Endothelial cell of umbilical vein (primary cell): ENCODE results near the gene CLDN7. TPM values are rescaled to one million over a fixed set of nuclear protein-coding genes. Genes with fewer than 3 reads are reported as not detected.

Source experiments
- BruUV-seq: library from RNA; stranded (reverse); fragments of 400-500 nt; replicated peaks from 2 replicates; lab custom pipeline; 2021; lab: Mats Ljungman, UMichigan
- CTCF ChIA-PET: fragments of 300-600, 350-600 bp; sonication (Branson Sonifier 250); formaldehyde crosslinking; loops from one replicate; lab custom pipeline; 2021; ENCODE audit warnings: antibody characterized with exemption, inconsistent platforms; lab: Charles Lee
- POLR2A ChIA-PET: fragments of 300-600, 350-600 bp; sonication (Branson Sonifier 250); formaldehyde crosslinking; loops from one replicate; lab custom pipeline; 2021; ENCODE audit warnings: antibody characterized with exemption, inconsistent platforms; lab: Charles Lee
- DNase-seq: peaks from one replicate; pipeline ENCODE4 v3.0.0-alpha.2; 2011; ENCODE audit warnings: low read depth, low spot score
- FAIRE-seq: peaks from 2 replicates; lab custom pipeline; 2011; peaks lifted over from hg19 to GRCh38; lab: Jason Lieb, UNC
- H2AFZ ChIP-seq: 2 replicates; pipeline ENCODE4 v1.6.0; 2012; ENCODE audit warnings: low read depth, low read length, control low read depth, inconsistent platforms
- H3K27ac ChIP-seq: 2 replicates; pipeline ENCODE4 v1.5.1; 2011; ENCODE audit warnings: low read depth, mild to moderate bottlenecking, control low read depth, low read length, moderate library complexity; ENCODE audit not compliant: insufficient read depth
- H3K27me3 ChIP-seq, 2 experiments: 2 replicates each; pipeline versions ENCODE4 v1.6.0 to v1.6.1; 2011; ENCODE audit warnings: low read length in 2 of 2, mixed read lengths in 1 of 2; ENCODE audit not compliant: control insufficient read depth in 2 of 2, insufficient read depth in 2 of 2
- H3K36me3 ChIP-seq, 2 experiments: 2 replicates in 1 of 2; 3 replicates in 1 of 2; pipeline ENCODE4 v1.5.1; 2011; ENCODE audit warnings: low read length in 2 of 2, mild to moderate bottlenecking in 1 of 2, moderate library complexity in 1 of 2; ENCODE audit not compliant: control insufficient read depth in 2 of 2, insufficient read depth in 2 of 2; ENCODE audit errors: extremely low read depth in 1 of 2
- H3K4me1 ChIP-seq: 3 replicates; pipeline ENCODE4 v1.5.1; 2011; ENCODE audit warnings: mild to moderate bottlenecking, low read length; ENCODE audit not compliant: control insufficient read depth, insufficient read depth; ENCODE audit errors: extremely low read depth
- H3K4me2 ChIP-seq: 2 replicates; pipeline ENCODE4 v1.6.1; 2011; ENCODE audit warnings: low read length, control low read depth, mixed read lengths; ENCODE audit not compliant: insufficient read depth
- H3K4me3 ChIP-seq, 3 experiments: fragments of 200-600 bp in 1 of 3; sonication (generic), shearing (Covaris generic) in 1 of 3; replicated peaks in 1 of 3; 2 replicates each; pipeline ENCODE4 v1.5.1; 2011 to 2016; ENCODE audit warnings: control low read depth in 3 of 3, low read length in 3 of 3, mild to moderate bottlenecking in 2 of 3, inconsistent platforms in 1 of 3, low read depth in 1 of 3, moderate library complexity in 1 of 3; ENCODE audit not compliant: insufficient read depth in 1 of 3
- H3K79me2 ChIP-seq: 2 replicates; pipeline ENCODE4 v1.6.0; 2012; ENCODE audit warnings: low read length, inconsistent platforms; ENCODE audit not compliant: control insufficient read depth, insufficient read depth
- H3K9ac ChIP-seq: replicated peaks from 2 replicates; pipeline ENCODE3; 2011; ENCODE audit warnings: low read length, control low read depth; ENCODE audit not compliant: insufficient read depth; ENCODE audit errors: extremely low read depth
- H3K9me1 ChIP-seq: replicated peaks from 3 replicates; pipeline ENCODE4 v1.6.0; 2011; ENCODE audit warnings: mild to moderate bottlenecking, low read length; ENCODE audit not compliant: control insufficient read depth, insufficient read depth; ENCODE audit errors: extremely low read depth
- H3K9me3 ChIP-seq: replicated peaks from 2 replicates; pipeline ENCODE4 v1.5.1; 2012; ENCODE audit warnings: low read length, inconsistent platforms; ENCODE audit not compliant: control insufficient read depth, insufficient read depth
- H4K20me1 ChIP-seq: replicated peaks from 2 replicates; pipeline ENCODE3; 2011; ENCODE audit warnings: mild to moderate bottlenecking, low read length; ENCODE audit not compliant: control insufficient read depth, insufficient read depth; ENCODE audit errors: extremely low read depth
- EZH2 ChIP-seq: IDR thresholded peaks from 2 replicates; pipeline ENCODE4 v1.6.1; 2012; ENCODE audit warnings: borderline replicate concordance, low read depth, mild to moderate bottlenecking, moderate library complexity, low read length, inconsistent platforms; ENCODE audit not compliant: severe bottlenecking
- FOS ChIP-seq: IDR thresholded peaks from 2 replicates; pipeline ENCODE4 v1.6.1; 2011; ENCODE audit warnings: mild to moderate bottlenecking, low read length, moderate library complexity, borderline replicate concordance; ENCODE audit not compliant: insufficient read depth
- GATA2 ChIP-seq: IDR thresholded peaks from 2 replicates; pipeline ENCODE4 v1.7.0; 2011; ENCODE audit warnings: low read depth, mild to moderate bottlenecking, moderate library complexity, mixed read lengths, low read length; ENCODE audit not compliant: insufficient read length, insufficient read depth
- JUN ChIP-seq: IDR thresholded peaks from 2 replicates; pipeline ENCODE4 v1.6.1; 2011; ENCODE audit warnings: borderline replicate concordance, low read depth; ENCODE audit not compliant: insufficient read length, insufficient read depth
- MAX ChIP-seq: IDR thresholded peaks from 2 replicates; pipeline ENCODE4 v1.6.1; 2011; ENCODE audit not compliant: insufficient read depth, insufficient read length
- POLR2A ChIP-seq: IDR thresholded peaks from 2 replicates; pipeline ENCODE4 v1.6.1; 2012; ENCODE audit warnings: low read depth, mild to moderate bottlenecking, control low read depth, low read length
- POLR2AphosphoS5 ChIP-seq: IDR thresholded peaks from 2 replicates; pipeline ENCODE4 v1.6.1; 2012; ENCODE audit warnings: low read depth, mild to moderate bottlenecking, control low read depth, low read length, moderate library complexity; ENCODE audit not compliant: insufficient read depth
- dilution Hi-C: fragments of 300-500 bp; cut with MboI; formaldehyde crosslinking; loops from one replicate; pipeline ENCODE4 v1.15.0; 2019; ENCODE audit warnings: low sequenced_read_pairs; ENCODE audit not compliant: extremely low pct_ligation_motif_present
- intact Hi-C: fragments of 100-400 bp; cut with micrococcal nuclease; formaldehyde crosslinking; loops from one replicate; pipeline ENCODE4 v1.10.0; 2022
- polyA plus RNA-seq, 4 experiments: library from polyadenylated mRNA; depleted of rRNA in 3 of 4; stranded (reverse) in 3 of 4; unstranded in 1 of 4; fragments of >200 nt; gene quantifications; 2 replicates each; pipeline versions ENCODE4 v1.2.1 to v1.2.3, GENCODE V29; 2011 to 2012; ENCODE audit warnings: missing spikeins in 1 of 4
- total RNA-seq: library from RNA; stranded (reverse); gene quantifications from 2 replicates; pipeline ENCODE4 v1.2.3, GENCODE V29; 2021
- TF ChIP-seq, protein P1 (sequence below), 2 donors: IDR thresholded peaks; 1 replicate in 1 of 2; 2 replicates in 1 of 2; pipeline ENCODE4 v1.5.1; 2011; ENCODE audit warnings: low read length in 2 of 2, mild to moderate bottlenecking in 2 of 2, moderate library complexity in 2 of 2, control low read depth in 1 of 2, inconsistent platforms in 1 of 2, low read depth in 1 of 2; ENCODE audit not compliant: insufficient read depth in 1 of 2; ENCODE audit errors: extremely low read depth in 1 of 2

The CLDN7 gene
- total and polyA plus RNA-seq, 2 donors (not counting 3 experiments of a cell fraction or from before 2014, with no cell fraction given), result 25.4 to 25.7 TPM

GRCh38 chr17:7225711-7226331 is 36.5 kb downstream of the CLDN7 start:
- dilution Hi-C loops (no loop called here), intact Hi-C loops (no loop called here)
- POLR2A ChIA-PET, result no interaction called here
- FAIRE-seq, result no peak
- DNase-seq, result no peak
- no TSS peak for BruUV-seq
- Histone ChIP-seq H3K9me1 (no peaks in the 10 kb centered on the region), H3K9me3 (no peaks in the 10 kb centered on the region), H3K27ac (no peak overlapping the region), H2AFZ (no peak overlapping the region), H3K9ac (no peak overlapping the region), H3K27me3 (no peaks in the 10 kb centered on the region), H3K79me2 (peaks cover 7% of the 10 kb centered on the region), H3K4me3 (no peak overlapping the region), H3K4me1 (no peaks in the 10 kb centered on the region), H3K36me3 (peaks cover 27 to 58% of the 10 kb centered on the region in 2 experiments), H3K4me2 (no peak overlapping the region), H4K20me1 (no peaks in the 10 kb centered on the region)
- TF ChIP-seq EZH2, result no peak
- TF ChIP-seq, protein P1, sequence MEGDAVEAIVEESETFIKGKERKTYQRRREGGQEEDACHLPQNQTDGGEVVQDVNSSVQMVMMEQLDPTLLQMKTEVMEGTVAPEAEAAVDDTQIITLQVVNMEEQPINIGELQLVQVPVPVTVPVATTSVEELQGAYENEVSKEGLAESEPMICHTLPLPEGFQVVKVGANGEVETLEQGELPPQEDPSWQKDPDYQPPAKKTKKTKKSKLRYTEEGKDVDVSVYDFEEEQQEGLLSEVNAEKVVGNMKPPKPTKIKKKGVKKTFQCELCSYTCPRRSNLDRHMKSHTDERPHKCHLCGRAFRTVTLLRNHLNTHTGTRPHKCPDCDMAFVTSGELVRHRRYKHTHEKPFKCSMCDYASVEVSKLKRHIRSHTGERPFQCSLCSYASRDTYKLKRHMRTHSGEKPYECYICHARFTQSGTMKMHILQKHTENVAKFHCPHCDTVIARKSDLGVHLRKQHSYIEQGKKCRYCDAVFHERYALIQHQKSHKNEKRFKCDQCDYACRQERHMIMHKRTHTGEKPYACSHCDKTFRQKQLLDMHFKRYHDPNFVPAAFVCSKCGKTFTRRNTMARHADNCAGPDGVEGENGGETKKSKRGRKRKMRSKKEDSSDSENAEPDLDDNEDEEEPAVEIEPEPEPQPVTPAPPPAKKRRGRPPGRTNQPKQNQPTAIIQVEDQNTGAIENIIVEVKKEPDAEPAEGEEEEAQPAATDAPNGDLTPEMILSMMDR (IDR thresholded peaks at IDR 0.05; ENCODE audit: extremely low read depth in 1 of 2, insufficient read depth in 1 of 2, low read depth in 1 of 2, low read length in 2 of 2), result no peak
- TF ChIP-seq JUN, result no peak
- no peak for TF ChIP-seq FOS
- no peak for TF ChIP-seq MAX
- no peak for TF ChIP-seq POLR2A
- no peak for TF ChIP-seq POLR2AphosphoS5
- no peak for TF ChIP-seq GATA2
- CTCF ChIA-PET, result interaction anchor here (1.6 kb wide), 1 partner anchor 180 kb away, joined by 4 read pairs; no protein-coding TSS in a partner anchor
